Keratinocyte (primary cell): ENCODE results near the gene SKOR2.
A peak's percentile ranks its signal among the peaks of the same experiment; 100 is the strongest.

ENCODE experiments used
- EZH2 ChIP-seq: IDR thresholded peaks from one replicate; pipeline ENCODE4 v1.6.1; 2012; ENCODE audit warnings: inconsistent platforms, mild to moderate bottlenecking, low read length, moderate library complexity
- TF ChIP-seq, protein P1 (sequence below), 3 experiments: IDR thresholded peaks in 1 of 3; conservative IDR thresholded peaks in 1 of 3; optimal IDR thresholded peaks in 1 of 3; 2 replicates in 2 of 3; 3 replicates in 1 of 3; pipeline versions ENCODE3 to v1.5.1; 2011; ENCODE audit warnings: low read length in 3 of 3, mild to moderate bottlenecking in 3 of 3, moderate library complexity in 2 of 3, control low read depth in 1 of 3, inconsistent platforms in 1 of 3; ENCODE audit not compliant: insufficient read depth in 2 of 3; ENCODE audit errors: extremely low read depth in 1 of 3

GRCh38 chr18:47248604-47249313 lies 2.7 kb downstream of the SKOR2 start:
- TF ChIP-seq, protein P1, sequence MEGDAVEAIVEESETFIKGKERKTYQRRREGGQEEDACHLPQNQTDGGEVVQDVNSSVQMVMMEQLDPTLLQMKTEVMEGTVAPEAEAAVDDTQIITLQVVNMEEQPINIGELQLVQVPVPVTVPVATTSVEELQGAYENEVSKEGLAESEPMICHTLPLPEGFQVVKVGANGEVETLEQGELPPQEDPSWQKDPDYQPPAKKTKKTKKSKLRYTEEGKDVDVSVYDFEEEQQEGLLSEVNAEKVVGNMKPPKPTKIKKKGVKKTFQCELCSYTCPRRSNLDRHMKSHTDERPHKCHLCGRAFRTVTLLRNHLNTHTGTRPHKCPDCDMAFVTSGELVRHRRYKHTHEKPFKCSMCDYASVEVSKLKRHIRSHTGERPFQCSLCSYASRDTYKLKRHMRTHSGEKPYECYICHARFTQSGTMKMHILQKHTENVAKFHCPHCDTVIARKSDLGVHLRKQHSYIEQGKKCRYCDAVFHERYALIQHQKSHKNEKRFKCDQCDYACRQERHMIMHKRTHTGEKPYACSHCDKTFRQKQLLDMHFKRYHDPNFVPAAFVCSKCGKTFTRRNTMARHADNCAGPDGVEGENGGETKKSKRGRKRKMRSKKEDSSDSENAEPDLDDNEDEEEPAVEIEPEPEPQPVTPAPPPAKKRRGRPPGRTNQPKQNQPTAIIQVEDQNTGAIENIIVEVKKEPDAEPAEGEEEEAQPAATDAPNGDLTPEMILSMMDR (optimal IDR thresholded peaks at IDR 0.05 in 1 of 3, IDR thresholded peaks at IDR 0.05 in 1 of 3, conservative IDR thresholded peaks at IDR 0.05 in 1 of 3; ENCODE audit: extremely low read depth in 1 of 3, insufficient read depth in 2 of 3, low read length in 3 of 3), result no peak
- TF ChIP-seq EZH2, result peak; percentile 97
